Thyroid gland (tissue), 4 donors: ENCODE results near the gene GNG7.

Source experiments
- POLR2A ChIP-seq, 2 donors: fragments of 450-650 bp; IDR thresholded peaks; one replicate each; pipeline ENCODE4 v1.6.1; 2017; ENCODE audit warnings: antibody characterized with exemption in 2 of 2, mild to moderate bottlenecking in 2 of 2, moderate library complexity in 1 of 2
- TF ChIP-seq, protein P1 (sequence below), 6 experiments: fragments of 200-600 bp in 3 of 6; fragments of 450-650 bp in 3 of 6; sonication (generic) in 3 of 6; IDR thresholded peaks; one replicate each; pipeline ENCODE4 v1.5.1; 2016 to 2019; ENCODE audit warnings: antibody characterized with exemption in 6 of 6, mild to moderate bottlenecking in 2 of 6, inconsistent platforms in 1 of 6, moderate library complexity in 1 of 6

DNA sequence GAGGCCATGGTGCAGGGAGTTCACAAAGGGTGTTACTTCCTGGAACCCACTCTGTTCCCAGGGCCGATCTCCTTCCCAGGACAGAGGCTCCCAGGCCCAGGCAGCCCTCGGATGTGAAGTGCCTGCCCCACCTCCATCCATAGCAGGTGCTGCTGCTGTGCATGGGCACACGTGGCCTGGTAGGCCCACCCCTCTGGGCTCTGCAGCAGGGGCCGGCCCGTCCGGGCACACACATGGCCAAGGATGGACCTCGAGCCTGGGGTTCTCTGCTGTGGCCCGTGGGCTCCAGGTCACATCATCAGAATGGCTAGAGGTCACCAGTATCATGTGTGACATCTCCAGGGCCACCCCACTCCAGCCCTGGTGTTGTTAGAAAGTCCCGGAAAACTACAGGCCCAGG, 154.8 kb downstream of the GNG7 start:
- TF ChIP-seq, protein P1, sequence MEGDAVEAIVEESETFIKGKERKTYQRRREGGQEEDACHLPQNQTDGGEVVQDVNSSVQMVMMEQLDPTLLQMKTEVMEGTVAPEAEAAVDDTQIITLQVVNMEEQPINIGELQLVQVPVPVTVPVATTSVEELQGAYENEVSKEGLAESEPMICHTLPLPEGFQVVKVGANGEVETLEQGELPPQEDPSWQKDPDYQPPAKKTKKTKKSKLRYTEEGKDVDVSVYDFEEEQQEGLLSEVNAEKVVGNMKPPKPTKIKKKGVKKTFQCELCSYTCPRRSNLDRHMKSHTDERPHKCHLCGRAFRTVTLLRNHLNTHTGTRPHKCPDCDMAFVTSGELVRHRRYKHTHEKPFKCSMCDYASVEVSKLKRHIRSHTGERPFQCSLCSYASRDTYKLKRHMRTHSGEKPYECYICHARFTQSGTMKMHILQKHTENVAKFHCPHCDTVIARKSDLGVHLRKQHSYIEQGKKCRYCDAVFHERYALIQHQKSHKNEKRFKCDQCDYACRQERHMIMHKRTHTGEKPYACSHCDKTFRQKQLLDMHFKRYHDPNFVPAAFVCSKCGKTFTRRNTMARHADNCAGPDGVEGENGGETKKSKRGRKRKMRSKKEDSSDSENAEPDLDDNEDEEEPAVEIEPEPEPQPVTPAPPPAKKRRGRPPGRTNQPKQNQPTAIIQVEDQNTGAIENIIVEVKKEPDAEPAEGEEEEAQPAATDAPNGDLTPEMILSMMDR (IDR thresholded peaks at IDR 0.05): no peak
- no peak for TF ChIP-seq POLR2A (IDR thresholded peaks at IDR 0.05)
